ENCODE results near the gene NXNL1. TPM values are rescaled to one million over a fixed set of nuclear protein-coding genes. Genes with fewer than 3 reads are reported as not detected.

NXNL1 gene
- total RNA-seq, 1 donor, result not detected

- H2AFZ ChIP-seq (ENCODE audit: low read length), result no peak overlapping the region
- no peak overlapping the region for H3K27ac ChIP-seq (ENCODE audit: low read depth, low read length)
- H4K20me1 ChIP-seq (ENCODE audit: insufficient read depth, low read length), result no peaks in the 10 kb centered on the region
- no peak overlapping the region for H3K4me3 ChIP-seq (ENCODE audit: insufficient read depth, low read length)
- TF ChIP-seq, protein P1, sequence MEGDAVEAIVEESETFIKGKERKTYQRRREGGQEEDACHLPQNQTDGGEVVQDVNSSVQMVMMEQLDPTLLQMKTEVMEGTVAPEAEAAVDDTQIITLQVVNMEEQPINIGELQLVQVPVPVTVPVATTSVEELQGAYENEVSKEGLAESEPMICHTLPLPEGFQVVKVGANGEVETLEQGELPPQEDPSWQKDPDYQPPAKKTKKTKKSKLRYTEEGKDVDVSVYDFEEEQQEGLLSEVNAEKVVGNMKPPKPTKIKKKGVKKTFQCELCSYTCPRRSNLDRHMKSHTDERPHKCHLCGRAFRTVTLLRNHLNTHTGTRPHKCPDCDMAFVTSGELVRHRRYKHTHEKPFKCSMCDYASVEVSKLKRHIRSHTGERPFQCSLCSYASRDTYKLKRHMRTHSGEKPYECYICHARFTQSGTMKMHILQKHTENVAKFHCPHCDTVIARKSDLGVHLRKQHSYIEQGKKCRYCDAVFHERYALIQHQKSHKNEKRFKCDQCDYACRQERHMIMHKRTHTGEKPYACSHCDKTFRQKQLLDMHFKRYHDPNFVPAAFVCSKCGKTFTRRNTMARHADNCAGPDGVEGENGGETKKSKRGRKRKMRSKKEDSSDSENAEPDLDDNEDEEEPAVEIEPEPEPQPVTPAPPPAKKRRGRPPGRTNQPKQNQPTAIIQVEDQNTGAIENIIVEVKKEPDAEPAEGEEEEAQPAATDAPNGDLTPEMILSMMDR (IDR thresholded peaks at IDR 0.05; ENCODE audit: extremely low read depth, low read depth, low read length), result no peak
- H3K9me3 ChIP-seq (ENCODE audit: low read depth, low read length), result no peaks in the 10 kb centered on the region
- peak; percentile 22 for DNase-seq (ENCODE audit: insufficient read length, low spot score, missing footprints)
- H3K79me2 ChIP-seq (ENCODE audit: insufficient read depth, low read length), result no peaks in the 10 kb centered on the region
- H3K4me1 ChIP-seq (ENCODE audit: insufficient read depth, low read length), result peaks cover 15% of the 10 kb centered on the region
- H3K36me3 ChIP-seq (ENCODE audit: insufficient read depth, low read length), result no peaks in the 10 kb centered on the region
- no peaks in the 10 kb centered on the region for H3K27me3 ChIP-seq (ENCODE audit: insufficient read depth, low read length)
- peak overlapping the region; percentile 43 for H3K4me2 ChIP-seq (ENCODE audit: insufficient read depth, low read length)
Observed at GRCh38 chr19:17406887-17407196, 53.9 kb downstream of the NXNL1 start.

DNA sequence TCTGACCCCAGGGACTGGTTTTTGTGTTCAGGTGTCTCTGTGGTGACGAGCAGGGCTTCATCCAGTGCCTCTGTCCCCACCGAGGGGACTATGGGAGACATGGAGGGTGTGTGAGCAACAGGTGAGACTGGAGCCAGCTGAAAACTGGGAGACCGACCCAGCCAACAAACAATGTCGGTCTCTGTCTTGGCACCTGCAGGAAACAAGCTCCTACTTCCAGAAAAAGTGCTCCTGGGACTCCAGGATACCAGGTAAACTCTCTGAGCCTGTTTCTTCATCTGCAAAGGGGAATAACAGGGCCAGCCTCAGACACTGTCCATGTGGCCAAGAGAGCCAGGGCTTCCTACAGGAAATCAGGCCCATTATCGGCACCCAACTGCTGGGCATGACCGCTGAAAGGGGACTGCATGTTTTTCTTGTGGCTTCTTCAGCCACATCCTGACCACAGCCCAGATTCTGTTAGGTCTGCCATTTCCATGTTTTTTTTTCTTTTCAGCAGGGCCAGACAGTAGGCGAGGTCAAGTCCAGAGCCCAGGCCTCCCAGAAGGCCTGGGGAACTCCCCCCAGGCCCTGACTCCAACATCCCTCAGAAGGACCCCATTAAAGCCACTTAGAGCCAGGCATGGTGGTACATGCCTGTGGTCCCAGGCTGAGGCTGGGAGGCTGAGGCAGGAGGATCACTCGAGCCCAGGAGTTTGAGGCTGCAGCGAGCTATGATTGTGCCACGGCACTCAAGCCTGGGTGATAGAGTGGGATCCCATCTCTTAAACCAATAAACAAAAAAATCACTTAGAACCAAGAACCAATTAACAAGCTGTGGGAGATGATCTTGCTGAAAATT is 54.5 kb downstream of the NXNL1 start:
- H4K20me1 ChIP-seq (ENCODE audit: insufficient read depth, low read length), result no peaks in the 10 kb centered on the region
- H3K79me2 ChIP-seq (ENCODE audit: insufficient read depth, low read length), result no peaks in the 10 kb centered on the region
- no peaks in the 10 kb centered on the region for H3K9me3 ChIP-seq (ENCODE audit: low read depth, low read length)
- peak; percentile 94 for DNase-seq (ENCODE audit: insufficient read length, low spot score, missing footprints)
- H3K4me3 ChIP-seq (ENCODE audit: insufficient read depth, low read length), result no peak overlapping the region
- peak overlapping the region; percentile 51 for H3K4me2 ChIP-seq (ENCODE audit: insufficient read depth, low read length)
- no peak overlapping the region for H3K27ac ChIP-seq (ENCODE audit: low read depth, low read length)
- no peaks in the 10 kb centered on the region for H3K36me3 ChIP-seq (ENCODE audit: insufficient read depth, low read length)
- peak overlapping the region; percentile 88 for H2AFZ ChIP-seq (ENCODE audit: low read length)
- no peaks in the 10 kb centered on the region for H3K27me3 ChIP-seq (ENCODE audit: insufficient read depth, low read length)
- H3K4me1 ChIP-seq (ENCODE audit: insufficient read depth, low read length), result peaks cover 15% of the 10 kb centered on the region
- TF ChIP-seq, protein P1 (IDR thresholded peaks at IDR 0.05; ENCODE audit: extremely low read depth, low read depth, low read length), result no peak

Other genes starting within 250 kb of the NXNL1 start
- 22.4 and 25.7 TPM in 2 replicates for gene USE1, start 245.6 kb downstream of the NXNL1 start, total RNA-seq
- gene OCEL1, start 234.7 kb downstream of the NXNL1 start, total RNA-seq, result 2.4 and 3.3 TPM in 2 replicates
- 29.5 and 32.2 TPM in 2 replicates for gene NR2F6, start 215.0 kb downstream of the NXNL1 start, total RNA-seq
- not detected in 2 replicates for gene USHBP1, start 196.2 kb downstream of the NXNL1 start, total RNA-seq
- 74.8 and 76.7 TPM in 2 replicates for gene BABAM1, start 193.5 kb downstream of the NXNL1 start, total RNA-seq
- not detected in 2 replicates for gene ANKLE1, start 179.0 kb downstream of the NXNL1 start, total RNA-seq
- 12.7 and 14.8 TPM in 2 replicates for gene ABHD8, start 157.5 kb downstream of the NXNL1 start, total RNA-seq
- 21.8 and 40.5 TPM in 2 replicates for gene MRPL34, start 155.1 kb downstream of the NXNL1 start, total RNA-seq
- gene DDA1, start 151.4 kb downstream of the NXNL1 start, total RNA-seq, result 8.5 and 11.6 TPM in 2 replicates
- 5.1 and 7.4 TPM in 2 replicates for gene ANO8, start 126.1 kb downstream of the NXNL1 start, total RNA-seq
- gene GTPBP3, start 123.4 kb downstream of the NXNL1 start, total RNA-seq, result 10.9 and 14.7 TPM in 2 replicates
- gene PLVAP, start 83.6 kb downstream of the NXNL1 start, total RNA-seq, result not detected in 2 replicates
- gene CCDC194, start 66.7 kb downstream of the NXNL1 start, total RNA-seq, result not detected in 2 replicates
- 10.1 and 13.8 TPM in 2 replicates for gene BST2, start 55.3 kb downstream of the NXNL1 start, total RNA-seq
- gene MVB12A, start 40.9 kb downstream of the NXNL1 start, total RNA-seq, result 41.3 and 50.7 TPM in 2 replicates
- gene TMEM221, start 12.3 kb downstream of the NXNL1 start, total RNA-seq, result not detected in 2 replicates
- gene SLC27A1, start 9.6 kb upstream of the NXNL1 start, total RNA-seq, result 47.4 and 64.4 TPM in 2 replicates
- gene PGLS, start 50.7 kb upstream of the NXNL1 start, total RNA-seq, result 84.6 and 98.1 TPM in 2 replicates
- gene COLGALT1, start 94.7 kb upstream of the NXNL1 start, total RNA-seq, result 106 and 108 TPM in 2 replicates
- under 0.01 TPM in 2 replicates for gene UNC13A, start 227.4 kb upstream of the NXNL1 start, total RNA-seq